HepG2 (cell line): ENCODE measurements around the gene TFF2.

Experiments used
- ADNP ChIP-seq: sonication (generic); formaldehyde crosslinking; IDR thresholded peaks from 2 replicates; pipeline ENCODE4 v1.4.0; 2020; ENCODE audit warnings: missing genetic modification reagents
- CCAR2 ChIP-seq: fragments of 200-400 bp; formaldehyde crosslinking; optimal IDR thresholded peaks from 2 replicates; pipeline ENCODE3; 2018; ENCODE audit warnings: low read depth, mild to moderate bottlenecking, low read length, moderate library complexity
- CTCF ChIP-seq: sonication (generic); formaldehyde crosslinking; IDR thresholded peaks from 2 replicates; pipeline ENCODE4 v1.5.0; 2020; ENCODE audit warnings: mild to moderate bottlenecking, missing genetic modification reagents, moderate library complexity
- HIVEP1 ChIP-seq: sonication (generic); formaldehyde crosslinking; IDR thresholded peaks from 2 replicates; pipeline ENCODE4 v1.4.0; 2020; ENCODE audit warnings: mild to moderate bottlenecking, missing genetic modification reagents
- HOXD1 ChIP-seq: sonication (generic); formaldehyde crosslinking; IDR thresholded peaks from 2 replicates; pipeline ENCODE4 v1.5.0; 2020; ENCODE audit warnings: missing genetic modification reagents
- KDM1A ChIP-seq: IDR thresholded peaks from 2 replicates; pipeline ENCODE4 v1.6.1; 2016; ENCODE audit warnings: missing compliant biosample characterization
- PCBP2 ChIP-seq: fragments of 200-400 bp; formaldehyde crosslinking; optimal IDR thresholded peaks from 2 replicates; pipeline ENCODE3; 2018; ENCODE audit warnings: low read length, low read depth; ENCODE audit not compliant: poor library complexity, severe bottlenecking
- POLR2A ChIP-seq, 2 experiments: IDR thresholded peaks; 2 replicates each; pipeline ENCODE4 v1.6.1; 2011; ENCODE audit warnings: low read depth in 2 of 2, low read length in 2 of 2, mild to moderate bottlenecking in 1 of 2, moderate library complexity in 1 of 2; ENCODE audit not compliant: insufficient read depth in 1 of 2
- ZNF121 ChIP-seq: sonication (generic); formaldehyde crosslinking; IDR thresholded peaks from 2 replicates; pipeline ENCODE4 v1.5.0; 2020; ENCODE audit warnings: mild to moderate bottlenecking, missing genetic modification reagents
- ZNF546 ChIP-seq: sonication (generic); formaldehyde crosslinking; conservative IDR thresholded peaks from 2 replicates; pipeline ENCODE4 v1.8.1; 2023; ENCODE audit warnings: mild to moderate bottlenecking, missing genetic modification reagents

DNA sequence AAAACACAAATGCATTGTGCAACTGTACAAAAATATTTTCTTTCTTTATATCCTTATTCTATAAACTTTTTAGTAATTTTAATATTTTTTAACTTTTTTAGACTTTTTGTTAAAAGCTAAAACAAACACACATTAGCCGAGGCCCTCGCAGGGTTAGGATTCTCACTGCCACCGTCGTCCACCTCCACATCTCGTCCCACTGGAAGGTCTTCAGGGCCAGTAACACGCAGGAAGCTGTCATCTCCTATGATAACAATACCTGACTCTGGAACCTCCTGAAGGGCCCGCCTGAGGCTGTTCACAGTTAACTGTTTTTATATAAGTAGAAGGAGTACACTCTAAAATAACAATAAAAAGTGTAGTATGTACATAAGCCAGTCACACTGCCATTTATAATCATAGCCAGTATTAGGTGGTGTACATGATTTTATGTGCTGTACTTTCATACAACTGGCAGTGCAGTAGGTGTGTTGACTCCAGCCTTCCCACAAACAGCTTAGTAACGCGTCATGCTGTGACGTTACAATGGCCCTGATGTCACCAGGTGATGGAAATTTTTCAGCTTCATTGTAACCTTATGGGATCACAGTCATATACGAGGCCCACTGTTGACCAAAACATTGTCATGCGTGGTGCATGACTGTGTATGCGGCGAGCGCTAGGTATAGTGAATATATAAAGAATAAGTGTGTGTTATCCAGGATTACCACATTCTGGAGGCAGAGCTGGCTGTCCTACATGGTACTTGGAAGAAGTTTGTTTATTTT lies 8.8 kb downstream of the TFF2 start:
- TF ChIP-seq ZNF546 (CRISPR knock-in tag): no peak
- TF ChIP-seq POLR2A (IDR thresholded peaks at IDR 0.05; ENCODE audit: insufficient read depth in 1 of 2, low read depth in 2 of 2, low read length in 2 of 2): no peak
- no peak for TF ChIP-seq PCBP2
- TF ChIP-seq CCAR2: no peak
- no peak for TF ChIP-seq KDM1A (CRISPR knock-in tag)
- no peak for TF ChIP-seq ADNP
- no peak for TF ChIP-seq ZNF121
- TF ChIP-seq HOXD1 (CRISPR knock-in tag): no peak
- TF ChIP-seq CTCF (CRISPR knock-in tag): no peak
- no peak for TF ChIP-seq HIVEP1
